Measurements from ENCODE around the gene A2M.

Gene A2M

GRCh38 chr12:9096563-9097176 lies 19.0 kb downstream of the A2M start:
- Histone ChIP-seq H3K4me3 (ENCODE audit: low read length) (no peak overlapping the region), H3K27me3 (ENCODE audit: control insufficient read depth, insufficient read depth, low read length) (no peaks in the 10 kb centered on the region), H3K27ac (ENCODE audit: low read length) (no peak overlapping the region), H3K4me1 (ENCODE audit: control insufficient read depth, insufficient read depth, low read length) (no peaks in the 10 kb centered on the region), H3K36me3 (ENCODE audit: control insufficient read depth, insufficient read depth, low read length) (no peaks in the 10 kb centered on the region), H3K9me3 (ENCODE audit: control insufficient read depth, insufficient read depth, low read length) (no peaks in the 10 kb centered on the region)
- no peak for DNase-seq (ENCODE audit: low read depth, low spot score)
- no CpG with 5 or more reads among the region's 2 CpGs for WGBS (ENCODE audit: insufficient coverage, insufficient read length)

GRCh38 chr12:9095322-9095721 lies 20.4 kb downstream of the A2M start:
- Histone ChIP-seq H3K36me3 (ENCODE audit: control insufficient read depth, insufficient read depth, low read length) (no peaks in the 10 kb centered on the region), H3K4me1 (ENCODE audit: control insufficient read depth, insufficient read depth, low read length) (no peaks in the 10 kb centered on the region), H3K27ac (ENCODE audit: low read length) (no peak overlapping the region), H3K9me3 (ENCODE audit: control insufficient read depth, insufficient read depth, low read length) (no peaks in the 10 kb centered on the region), H3K27me3 (ENCODE audit: control insufficient read depth, insufficient read depth, low read length) (no peaks in the 10 kb centered on the region), H3K4me3 (ENCODE audit: low read length) (no peak overlapping the region)
- WGBS (ENCODE audit: insufficient coverage, insufficient read length) = no CpG with 5 or more reads among the region's 3 CpGs
- DNase-seq (ENCODE audit: low read depth, low spot score) = no peak

GRCh38 chr12:9094512-9095206 lies 21.1 kb downstream of the A2M start:
- no peaks in the 10 kb centered on the region for H3K27me3 ChIP-seq (ENCODE audit: control insufficient read depth, insufficient read depth, low read length)
- H3K4me3 ChIP-seq (ENCODE audit: low read length) = no peak overlapping the region
- no CpG with 5 or more reads among the region's 3 CpGs for WGBS (ENCODE audit: insufficient coverage, insufficient read length)
- H3K4me1 ChIP-seq (ENCODE audit: control insufficient read depth, insufficient read depth, low read length) = no peaks in the 10 kb centered on the region
- no peaks in the 10 kb centered on the region for H3K9me3 ChIP-seq (ENCODE audit: control insufficient read depth, insufficient read depth, low read length)
- no peaks in the 10 kb centered on the region for H3K36me3 ChIP-seq (ENCODE audit: control insufficient read depth, insufficient read depth, low read length)
- DNase-seq (ENCODE audit: low read depth, low spot score) = no peak
- H3K27ac ChIP-seq (ENCODE audit: low read length) = no peak overlapping the region

- H3K27ac ChIP-seq (ENCODE audit: low read length) = no peak overlapping the region
- no CpG with 5 or more reads among the region's 8 CpGs for WGBS (ENCODE audit: insufficient coverage, insufficient read length)
- no peaks in the 10 kb centered on the region for H3K36me3 ChIP-seq (ENCODE audit: control insufficient read depth, insufficient read depth, low read length)
- no peak overlapping the region for H3K4me3 ChIP-seq (ENCODE audit: low read length)
- H3K27me3 ChIP-seq (ENCODE audit: control insufficient read depth, insufficient read depth, low read length) = no peaks in the 10 kb centered on the region
- H3K9me3 ChIP-seq (ENCODE audit: control insufficient read depth, insufficient read depth, low read length) = no peaks in the 10 kb centered on the region
- no peak for DNase-seq (ENCODE audit: low read depth, low spot score)
- no peaks in the 10 kb centered on the region for H3K4me1 ChIP-seq (ENCODE audit: control insufficient read depth, insufficient read depth, low read length)
These were observed 23.7 kb downstream of the A2M start for GRCh38 chr12:9091891-9092598.

- H3K4me3 ChIP-seq (ENCODE audit: low read length) = no peak overlapping the region
- H3K9me3 ChIP-seq (ENCODE audit: control insufficient read depth, insufficient read depth, low read length) = no peaks in the 10 kb centered on the region
- no peaks in the 10 kb centered on the region for H3K4me1 ChIP-seq (ENCODE audit: control insufficient read depth, insufficient read depth, low read length)
- no CpG with 5 or more reads among the region's 5 CpGs for WGBS (ENCODE audit: insufficient coverage, insufficient read length)
- H3K36me3 ChIP-seq (ENCODE audit: control insufficient read depth, insufficient read depth, low read length) = no peaks in the 10 kb centered on the region
- DNase-seq (ENCODE audit: low read depth, low spot score) = no peak
- H3K27ac ChIP-seq (ENCODE audit: low read length) = no peak overlapping the region
- H3K27me3 ChIP-seq (ENCODE audit: control insufficient read depth, insufficient read depth, low read length) = no peaks in the 10 kb centered on the region
These were observed 25.5 kb downstream of the A2M start for GRCh38 chr12:9090220-9090619.

- no peak overlapping the region for H3K27ac ChIP-seq (ENCODE audit: low read length)
- H3K4me3 ChIP-seq (ENCODE audit: low read length) = no peak overlapping the region
- H3K36me3 ChIP-seq (ENCODE audit: control insufficient read depth, insufficient read depth, low read length) = no peaks in the 10 kb centered on the region
- H3K4me1 ChIP-seq (ENCODE audit: control insufficient read depth, insufficient read depth, low read length) = no peaks in the 10 kb centered on the region
- DNase-seq (ENCODE audit: low read depth, low spot score) = no peak
- H3K9me3 ChIP-seq (ENCODE audit: control insufficient read depth, insufficient read depth, low read length) = no peaks in the 10 kb centered on the region
- no peaks in the 10 kb centered on the region for H3K27me3 ChIP-seq (ENCODE audit: control insufficient read depth, insufficient read depth, low read length)
These were observed 28.5 kb downstream of the A2M start for GRCh38 chr12:9087087-9087835.

GRCh38 chr12:9086087-9086486 lies 29.6 kb downstream of the A2M start:
- H3K36me3 ChIP-seq (ENCODE audit: control insufficient read depth, insufficient read depth, low read length) = no peaks in the 10 kb centered on the region
- no peak overlapping the region for H3K27ac ChIP-seq (ENCODE audit: low read length)
- no peak overlapping the region for H3K4me3 ChIP-seq (ENCODE audit: low read length)
- no peaks in the 10 kb centered on the region for H3K4me1 ChIP-seq (ENCODE audit: control insufficient read depth, insufficient read depth, low read length)
- no peak for DNase-seq (ENCODE audit: low read depth, low spot score)
- H3K27me3 ChIP-seq (ENCODE audit: control insufficient read depth, insufficient read depth, low read length) = no peaks in the 10 kb centered on the region
- H3K9me3 ChIP-seq (ENCODE audit: control insufficient read depth, insufficient read depth, low read length) = no peaks in the 10 kb centered on the region
- WGBS (ENCODE audit: insufficient coverage, insufficient read length) = no CpG with 5 or more reads among the region's 1 CpG

GRCh38 chr12:9084417-9084816 lies 31.3 kb downstream of the A2M start:
- Histone ChIP-seq H3K4me1 (ENCODE audit: control insufficient read depth, insufficient read depth, low read length) (no peaks in the 10 kb centered on the region), H3K4me3 (ENCODE audit: low read length) (no peak overlapping the region), H3K36me3 (ENCODE audit: control insufficient read depth, insufficient read depth, low read length) (no peaks in the 10 kb centered on the region), H3K27ac (ENCODE audit: low read length) (no peak overlapping the region), H3K9me3 (ENCODE audit: control insufficient read depth, insufficient read depth, low read length) (no peaks in the 10 kb centered on the region), H3K27me3 (ENCODE audit: control insufficient read depth, insufficient read depth, low read length) (no peaks in the 10 kb centered on the region)
- no CpG with 5 or more reads among the region's 2 CpGs for WGBS (ENCODE audit: insufficient coverage, insufficient read length)
- DNase-seq (ENCODE audit: low read depth, low spot score) = no peak

GRCh38 chr12:9083793-9084192 lies 31.9 kb downstream of the A2M start:
- no peak overlapping the region for H3K27ac ChIP-seq (ENCODE audit: low read length)
- no peaks in the 10 kb centered on the region for H3K9me3 ChIP-seq (ENCODE audit: control insufficient read depth, insufficient read depth, low read length)
- H3K4me1 ChIP-seq (ENCODE audit: control insufficient read depth, insufficient read depth, low read length) = no peaks in the 10 kb centered on the region
- no peak for DNase-seq (ENCODE audit: low read depth, low spot score)
- no peak overlapping the region for H3K4me3 ChIP-seq (ENCODE audit: low read length)
- H3K36me3 ChIP-seq (ENCODE audit: control insufficient read depth, insufficient read depth, low read length) = no peaks in the 10 kb centered on the region
- no CpG with 5 or more reads among the region's 2 CpGs for WGBS (ENCODE audit: insufficient coverage, insufficient read length)
- no peaks in the 10 kb centered on the region for H3K27me3 ChIP-seq (ENCODE audit: control insufficient read depth, insufficient read depth, low read length)

GRCh38 chr12:9081667-9082427 lies 33.9 kb downstream of the A2M start:
- Histone ChIP-seq H3K36me3 (ENCODE audit: control insufficient read depth, insufficient read depth, low read length) (no peaks in the 10 kb centered on the region), H3K4me3 (ENCODE audit: low read length) (no peak overlapping the region), H3K27me3 (ENCODE audit: control insufficient read depth, insufficient read depth, low read length) (no peaks in the 10 kb centered on the region), H3K4me1 (ENCODE audit: control insufficient read depth, insufficient read depth, low read length) (no peaks in the 10 kb centered on the region), H3K27ac (ENCODE audit: low read length) (no peak overlapping the region), H3K9me3 (ENCODE audit: control insufficient read depth, insufficient read depth, low read length) (no peaks in the 10 kb centered on the region)
- DNase-seq (ENCODE audit: low read depth, low spot score) = no peak
- no CpG with 5 or more reads among the region's 3 CpGs for WGBS (ENCODE audit: insufficient coverage, insufficient read length)

Data from iPS DF 6.9 (cell line).